Stimulated activated CD8-positive, alpha-beta memory T cell treated with anti-CD3 and anti-CD28 coated beads, Interleukin-2, amount 100 ng/mL, for 48 hours (primary cell): ENCODE data around the gene OXER1.
"Not testable (repeated sequence)": the region's sequence is repeated elsewhere in the genome, so short reads cannot be mapped to it uniquely, and the experiment has no call there.

Experiments
- DNase-seq, 2 donors: peaks; one replicate each; pipeline ENCODE4 v3.0.0-alpha.2; 2020; ENCODE audit warnings: low read depth in 2 of 2

OXER1 gene

GRCh38 chr2:42752816-42753813, 10.8 kb downstream of the OXER1 start:
- no peak for DNase-seq

DNA sequence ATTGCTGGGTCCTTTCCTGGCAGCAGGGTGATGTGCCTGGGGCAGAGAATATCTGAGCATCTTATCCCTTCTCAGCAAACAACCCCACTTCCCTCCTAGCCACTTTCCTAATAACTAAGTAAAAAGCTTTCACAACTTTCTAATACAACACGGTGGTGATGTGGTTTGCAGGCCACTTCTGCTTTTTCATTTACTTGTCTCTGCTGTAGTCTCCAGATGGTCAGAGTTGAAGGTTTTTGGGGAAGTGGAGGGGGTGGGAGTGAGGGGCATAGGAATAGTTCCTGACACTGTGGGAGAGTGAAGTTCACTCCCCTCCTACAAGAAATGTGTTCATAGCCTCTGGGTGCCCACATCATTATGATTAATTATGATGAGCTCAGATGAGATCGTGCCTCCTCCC, 11.6 kb downstream of the OXER1 start:
- DNase-seq = no peak

- no peak for DNase-seq
Measured at GRCh38 chr2:42748840-42749239, 15.1 kb downstream of the OXER1 start.

DNA sequence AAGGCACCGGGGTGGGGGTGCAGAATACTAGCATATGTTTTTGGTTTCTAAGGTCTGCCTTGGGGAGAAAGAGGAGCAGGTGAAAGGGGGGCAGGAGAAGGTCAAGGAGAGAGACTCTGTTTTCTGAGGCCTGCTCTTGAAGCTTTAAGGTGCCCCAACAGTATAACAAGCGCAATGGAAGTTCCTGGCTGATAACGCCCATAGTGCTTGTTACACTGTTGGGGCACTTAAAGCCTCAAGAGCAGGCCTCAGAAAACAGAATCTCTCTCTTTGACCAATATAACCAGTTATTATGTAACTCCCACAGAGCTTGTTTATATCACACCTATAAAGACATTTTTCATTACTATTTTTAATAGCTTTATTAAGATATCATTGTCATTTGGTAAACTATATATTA, 16.5 kb downstream of the OXER1 start:
- DNase-seq = no peak

DNA sequence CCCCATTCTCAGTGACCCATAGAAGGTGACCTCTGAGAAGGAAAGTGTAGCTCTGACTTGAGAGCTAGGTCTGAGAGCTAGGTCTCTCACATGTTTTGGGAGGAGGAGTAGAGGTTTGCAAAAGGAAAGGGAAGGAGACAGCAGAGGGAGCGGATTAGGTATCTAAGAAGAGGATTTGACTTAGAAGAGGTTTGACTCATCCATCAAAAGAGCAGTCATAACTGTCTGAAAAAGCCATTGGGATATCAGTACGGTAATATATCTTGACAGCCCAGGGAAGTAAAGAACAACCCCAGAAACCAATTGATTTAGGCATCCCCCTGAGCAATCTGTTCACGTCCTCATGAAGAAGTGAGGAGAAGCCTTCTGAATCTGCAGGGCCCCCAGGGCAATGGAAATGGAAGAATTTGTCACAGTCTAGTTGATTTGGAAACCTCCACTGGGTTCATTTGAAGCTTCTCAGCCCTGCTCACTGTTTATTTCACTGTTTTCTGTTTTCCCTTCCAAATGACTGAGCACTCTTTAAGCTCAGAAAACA, 19.3 kb downstream of the OXER1 start:
- DNase-seq = no peak

- no peak for DNase-seq
Measured at GRCh38 chr2:42743659-42743990, 20.3 kb downstream of the OXER1 start.

GRCh38 chr2:42742740-42743658, 20.9 kb downstream of the OXER1 start:
- no peak for DNase-seq

DNA sequence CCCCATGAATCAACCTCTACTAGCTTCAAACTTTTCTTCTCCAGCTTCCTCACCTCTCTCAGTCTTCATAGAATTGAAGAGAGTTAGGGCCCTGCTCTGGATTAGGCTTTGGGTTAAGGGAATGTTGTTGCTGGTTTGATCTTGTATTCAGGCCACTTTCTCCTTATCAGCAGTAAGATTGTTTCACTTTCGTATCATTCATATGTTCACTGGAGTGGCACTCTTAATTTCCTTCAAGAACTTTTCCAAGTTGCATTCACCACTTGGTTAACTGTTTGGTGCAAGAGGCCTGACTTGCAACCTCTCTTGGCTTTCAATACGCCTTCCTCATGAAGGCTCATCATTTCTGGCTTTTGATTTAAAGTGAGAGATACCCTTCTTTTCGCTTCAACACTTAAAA, 22.8 kb downstream of the OXER1 start:
- no peak for DNase-seq

- DNase-seq = no peak
Measured at GRCh38 chr2:42736598-42737322, 27.2 kb downstream of the OXER1 start.

- DNase-seq = no peak
Measured at GRCh38 chr2:42733852-42734251, 30.1 kb downstream of the OXER1 start.

- not testable (repeated sequence) for DNase-seq
Measured at GRCh38 chr2:42731316-42731715, 32.6 kb downstream of the OXER1 start.

- DNase-seq = no peak
Measured at GRCh38 chr2:42726680-42727079, 37.3 kb downstream of the OXER1 start.

DNA sequence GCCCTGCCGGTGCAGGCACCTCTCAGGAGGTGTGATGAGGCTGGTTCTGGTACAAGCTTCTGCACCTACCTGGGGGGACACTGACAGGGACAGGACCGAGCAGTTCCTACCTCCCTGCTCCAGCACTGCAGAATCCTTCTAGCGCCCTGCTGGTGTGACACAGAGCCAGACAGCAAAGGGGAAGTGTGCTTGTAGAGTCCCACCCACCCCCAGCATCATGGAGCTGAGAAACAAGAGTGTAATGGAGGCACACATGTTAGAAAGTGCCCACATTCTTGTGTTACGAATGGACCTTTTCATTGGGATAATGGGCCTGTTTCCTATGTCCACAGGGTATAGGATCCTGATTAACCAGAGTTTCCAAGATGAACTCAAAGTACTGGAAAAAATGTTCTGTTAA, 38.3 kb downstream of the OXER1 start:
- DNase-seq = no peak

GRCh38 chr2:42724886-42725285, 39.0 kb downstream of the OXER1 start:
- no peak for DNase-seq

GRCh38 chr2:42723465-42723864, 40.5 kb downstream of the OXER1 start:
- no peak for DNase-seq

DNA sequence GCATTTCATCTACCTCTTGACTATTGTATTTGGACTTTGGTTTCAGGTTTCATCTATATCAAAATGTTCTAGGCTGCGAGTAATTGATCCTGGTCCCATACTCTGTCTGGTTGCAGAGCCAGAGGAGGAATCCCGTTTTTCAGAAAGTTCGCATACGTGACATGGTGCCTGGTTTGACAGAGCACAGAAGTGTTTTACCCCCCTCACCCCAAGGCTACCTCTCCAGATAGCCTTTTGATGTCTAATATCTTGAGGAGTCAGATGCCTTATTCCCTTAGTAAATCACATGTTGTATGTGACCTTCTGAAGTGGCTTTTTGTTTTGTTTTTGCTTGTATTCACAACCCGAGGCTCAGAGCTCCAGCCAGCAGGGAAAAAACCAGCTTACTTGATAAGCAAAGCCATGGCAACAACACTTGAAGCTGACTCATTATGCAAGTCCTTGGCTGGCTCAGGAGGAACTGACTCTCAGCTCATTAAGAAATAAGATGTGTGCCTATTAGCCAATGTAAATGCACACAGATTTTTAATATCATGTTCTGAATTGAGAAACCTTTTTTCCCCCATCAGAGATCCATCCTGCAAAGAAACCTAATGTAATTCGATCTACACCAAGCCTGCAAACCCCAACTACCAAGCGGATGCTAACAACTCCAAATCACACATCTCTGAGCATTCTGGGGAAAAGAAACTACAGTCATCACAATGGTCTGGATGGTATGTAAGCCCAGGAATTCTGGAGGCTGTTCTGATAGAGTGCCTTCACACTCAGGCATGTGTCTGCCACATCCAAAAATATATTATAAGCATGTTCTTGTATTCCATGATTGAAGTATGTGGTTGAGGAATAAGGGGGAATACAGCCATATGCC, 41.4 kb downstream of the OXER1 start:
- no peak for DNase-seq

GRCh38 chr2:42721898-42722297, 42.0 kb downstream of the OXER1 start:
- no peak for DNase-seq

DNA sequence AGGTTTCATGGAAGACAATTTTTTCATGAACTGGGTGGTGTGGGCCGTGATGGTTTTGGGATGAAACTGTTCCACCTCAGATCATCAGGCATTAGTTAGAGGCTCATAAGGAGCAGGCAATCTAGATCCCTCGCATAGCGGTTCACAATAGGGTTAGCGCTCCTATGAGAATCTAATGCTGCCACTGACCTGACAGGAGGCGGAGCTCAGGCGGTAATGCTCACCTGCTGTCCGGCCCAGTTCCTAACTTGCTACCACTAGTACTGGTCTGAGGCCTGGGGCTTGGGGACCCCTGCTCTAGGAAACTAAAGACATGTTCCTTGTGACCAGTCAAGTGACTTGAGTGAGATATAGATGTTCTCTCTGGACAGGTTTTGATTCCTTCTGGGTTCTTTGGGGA, 49.2 kb downstream of the OXER1 start:
- no peak for DNase-seq

GRCh38 chr2:42713920-42714319, 50.0 kb downstream of the OXER1 start:
- DNase-seq = no peak

DNA sequence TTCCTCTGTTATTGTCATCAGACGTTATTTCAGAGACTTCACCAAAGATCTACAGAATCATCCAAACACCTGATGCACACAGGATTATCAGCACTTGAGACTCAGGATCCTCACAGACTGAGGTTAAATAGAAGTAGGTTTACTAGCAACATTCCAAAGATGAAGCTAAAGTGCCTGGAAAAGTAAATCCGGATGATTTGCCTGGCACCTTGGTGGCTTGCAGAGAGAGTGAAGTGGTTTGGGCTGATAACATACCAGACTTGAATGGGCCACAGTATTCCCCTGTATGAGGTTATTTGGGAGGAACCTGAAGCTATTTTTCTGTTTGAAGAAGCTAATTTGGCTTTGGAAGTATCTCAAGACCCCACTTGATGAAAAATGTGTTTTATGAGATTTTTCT, 51.0 kb downstream of the OXER1 start:
- DNase-seq = no peak
